DOHH2 (cell line): ENCODE results near the gene ITPR2.

Experiments
- CTCF ChIP-seq: fragments of 200-600 bp; sonication (generic); IDR thresholded peaks from one replicate; pipeline ENCODE4 v1.5.1; 2014; ENCODE audit warnings: antibody characterized with exemption, mild to moderate bottlenecking, low read depth, low read length; ENCODE audit not compliant: poor library complexity, severe bottlenecking
- EZH2phosphoT487 ChIP-seq: fragments of 200-600 bp; sonication (generic); IDR thresholded peaks from 2 replicates; pipeline ENCODE4 v1.6.1; 2017; ENCODE audit warnings: borderline replicate concordance, mild to moderate bottlenecking, antibody characterized with exemption, low read length, moderate library complexity, mixed read lengths

GRCh38 chr12:26801486-26801885, 31.5 kb downstream of the ITPR2 start:
- TF ChIP-seq CTCF, result no peak
- TF ChIP-seq EZH2phosphoT487, result no peak
